H9 (cell line): ENCODE results near the gene WARS2. TPM values are rescaled to one million over a fixed set of nuclear protein-coding genes. Genes with fewer than 3 reads are reported as not detected.

Source experiments
- DNase-seq: peaks from one replicate; pipeline ENCODE4 v3.0.0-alpha.2; 2017
- H2AFZ ChIP-seq: one replicate; pipeline ENCODE4 v1.6.1; 2013; ENCODE audit warnings: mild to moderate bottlenecking, low read length, control low read depth, moderate library complexity
- H2AK5ac ChIP-seq: 2 replicates; pipeline ENCODE4 v1.6.1; 2013; ENCODE audit warnings: low read length, control low read depth, mixed read lengths; ENCODE audit not compliant: insufficient read length
- H2BK120ac ChIP-seq: one replicate; pipeline ENCODE4 v1.6.1; 2013; ENCODE audit warnings: low read depth, mild to moderate bottlenecking, low read length, control low read depth, inconsistent platforms; ENCODE audit not compliant: poor library complexity, severe bottlenecking
- H2BK12ac ChIP-seq: 2 replicates; pipeline ENCODE4 v1.6.1; 2013; ENCODE audit warnings: low read length, control low read depth, mixed read lengths, low read depth; ENCODE audit not compliant: insufficient read length
- H2BK15ac ChIP-seq: 2 replicates; pipeline ENCODE4 v1.6.1; 2013; ENCODE audit warnings: low read depth, low read length, control low read depth
- H2BK20ac ChIP-seq: one replicate; pipeline ENCODE4 v1.6.1; 2013; ENCODE audit warnings: low read depth, mild to moderate bottlenecking, low read length, control low read depth, inconsistent platforms; ENCODE audit not compliant: poor library complexity, severe bottlenecking
- H2BK5ac ChIP-seq: 2 replicates; pipeline ENCODE4 v1.6.1; 2013; ENCODE audit warnings: low read length, control low read depth, mixed read lengths; ENCODE audit not compliant: insufficient read length
- H3K14ac ChIP-seq: 2 replicates; pipeline ENCODE4 v1.6.1; 2013; ENCODE audit warnings: low read length, control low read depth; ENCODE audit not compliant: insufficient read depth
- H3K18ac ChIP-seq: 2 replicates; pipeline ENCODE4 v1.6.1; 2013; ENCODE audit warnings: low read depth, mild to moderate bottlenecking, mixed read lengths, low read length, control low read depth; ENCODE audit not compliant: insufficient read length
- H3K23ac ChIP-seq: 2 replicates; pipeline ENCODE4 v1.6.1; 2013; ENCODE audit warnings: low read length, control low read depth, mixed read lengths, low read depth; ENCODE audit not compliant: insufficient read length
- H3K23me2 ChIP-seq: 2 replicates; pipeline ENCODE4 v1.6.1; 2013; ENCODE audit warnings: low read depth, mild to moderate bottlenecking, mixed read lengths, low read length, control low read depth; ENCODE audit not compliant: insufficient read length, poor library complexity, severe bottlenecking
- H3K27ac ChIP-seq: 2 replicates; pipeline ENCODE4 v1.5.1; 2013; ENCODE audit warnings: low read length, control low read depth, mixed read lengths, low read depth; ENCODE audit not compliant: insufficient read length
- H3K27me3 ChIP-seq: 2 replicates; pipeline ENCODE4 v1.6.1; 2013; ENCODE audit warnings: low read length, control low read depth, inconsistent platforms; ENCODE audit not compliant: insufficient read depth
- H3K4ac ChIP-seq: 2 replicates; pipeline ENCODE4 v1.6.1; 2013; ENCODE audit warnings: low read depth, mild to moderate bottlenecking, control low read depth, inconsistent platforms, low read length, moderate library complexity
- H3K4me1 ChIP-seq: 2 replicates; pipeline ENCODE4 v1.6.1; 2013; ENCODE audit warnings: low read length, control low read depth, inconsistent platforms; ENCODE audit not compliant: insufficient read depth
- H3K4me2 ChIP-seq: 2 replicates; pipeline ENCODE4 v1.6.1; 2013; ENCODE audit warnings: low read length, control low read depth, mixed read lengths; ENCODE audit not compliant: insufficient read length, insufficient read depth
- H3K56ac ChIP-seq: 2 replicates; pipeline ENCODE4 v1.6.1; 2013; ENCODE audit warnings: low read depth, mild to moderate bottlenecking, mixed read lengths, low read length, control low read depth; ENCODE audit not compliant: insufficient read length
- H3K79me1 ChIP-seq: 2 replicates; pipeline ENCODE4 v1.6.1; 2013; ENCODE audit warnings: low read depth, mild to moderate bottlenecking, moderate library complexity, low read length, control low read depth, inconsistent platforms; ENCODE audit not compliant: insufficient read depth, poor library complexity, severe bottlenecking
- H3K79me2 ChIP-seq: 2 replicates; pipeline ENCODE4 v1.6.1; 2013; ENCODE audit warnings: low read length, control low read depth, inconsistent platforms; ENCODE audit not compliant: insufficient read depth
- H3K9ac ChIP-seq: 2 replicates; pipeline ENCODE4 v1.6.1; 2013; ENCODE audit warnings: low read length, control low read depth, mixed read lengths; ENCODE audit not compliant: insufficient read length; ENCODE audit errors: extremely low read depth
- H3K9me3 ChIP-seq: one replicate; pipeline ENCODE4 v1.6.1; 2013; ENCODE audit warnings: low read depth, low read length, inconsistent platforms; ENCODE audit not compliant: control insufficient read depth
- H3T11ph ChIP-seq: one replicate; pipeline ENCODE4 v1.6.1; 2013; ENCODE audit warnings: mild to moderate bottlenecking, low read length, control low read depth, inconsistent platforms
- H4K20me1 ChIP-seq: one replicate; pipeline ENCODE4 v1.6.1; 2013; ENCODE audit not compliant: control insufficient read depth, insufficient read length, insufficient read depth
- H4K5ac ChIP-seq: 2 replicates; pipeline ENCODE4 v1.6.1; 2013; ENCODE audit warnings: low read depth, mild to moderate bottlenecking, mixed read lengths, low read length, control low read depth; ENCODE audit not compliant: insufficient read length
- H4K8ac ChIP-seq: replicated peaks from 2 replicates; pipeline ENCODE4 v1.6.1; 2013; ENCODE audit warnings: low read length, control low read depth, mixed read lengths, low read depth; ENCODE audit not compliant: insufficient read length
- H4K91ac ChIP-seq: 2 replicates; pipeline ENCODE4 v1.6.1; 2013; ENCODE audit warnings: low read depth, mild to moderate bottlenecking, moderate library complexity, mixed read lengths, low read length, control low read depth; ENCODE audit not compliant: insufficient read length
- H3K27ac Mint-ChIP-seq, 3 experiments: 2 replicates in 2 of 3; 3 replicates in 1 of 3; pipeline ENCODE4 v1.8.0; 2020 to 2021; ENCODE audit warnings: mixed read lengths in 3 of 3, mild to moderate bottlenecking in 1 of 3, moderate library complexity in 1 of 3
- H3K27me3 Mint-ChIP-seq: 2 replicates; pipeline ENCODE4 v1.8.0; 2021; ENCODE audit warnings: low read depth, mild to moderate bottlenecking, moderate library complexity, mixed read lengths
- H3K36me3 Mint-ChIP-seq, 3 experiments: 2 replicates in 2 of 3; 3 replicates in 1 of 3; pipeline ENCODE4 v1.8.0; 2020 to 2021; ENCODE audit warnings: low read depth in 3 of 3, mixed read lengths in 3 of 3; ENCODE audit not compliant: insufficient read depth in 1 of 3
- H3K4me1 Mint-ChIP-seq, 2 experiments: 2 replicates each; pipeline ENCODE4 v1.8.0; 2020; ENCODE audit warnings: mixed read lengths in 2 of 2
- H3K4me3 Mint-ChIP-seq, 2 experiments: 2 replicates in 1 of 2; 3 replicates in 1 of 2; pipeline ENCODE4 v1.8.0; 2020 to 2021; ENCODE audit warnings: mild to moderate bottlenecking in 2 of 2, mixed read lengths in 2 of 2, moderate library complexity in 1 of 2
- H3K9me3 Mint-ChIP-seq, 2 experiments: 2 replicates in 1 of 2; 3 replicates in 1 of 2; pipeline ENCODE4 v1.8.0; 2020; ENCODE audit warnings: mild to moderate bottlenecking in 2 of 2, mixed read lengths in 2 of 2, moderate library complexity in 1 of 2
- total RNA-seq: library from RNA; stranded (reverse); gene quantifications from 2 replicates; pipeline ENCODE4 v1.2.1, GENCODE V29; 2021
- TF ChIP-seq, protein P1 (sequence below): fragments of 200-600 bp; sonication (generic); conservative IDR thresholded peaks from 3 replicates; pipeline ENCODE4 v1.8.0; 2021; ENCODE audit warnings: antibody characterized with exemption, mild to moderate bottlenecking

The WARS2 gene
- total RNA-seq, 1 experiment from 2014 or later: 9.7 TPM

- no peak overlapping the region for H3K4me3 Mint-ChIP-seq
- Histone ChIP-seq H3K9ac (no peak overlapping the region), H3K27ac (no peak overlapping the region), H3K4me2 (no peak overlapping the region), H3K4me1 (no peaks in the 10 kb centered on the region), H3T11ph (no peak overlapping the region), H2BK15ac (no peak overlapping the region), H2BK5ac (no peak overlapping the region), H3K27me3 (no peaks in the 10 kb centered on the region; the same call in 1 of the 2 replicates), H3K18ac (no peak overlapping the region), H2AK5ac (no peak overlapping the region), H2BK120ac (no peak overlapping the region), H3K23ac (no peak overlapping the region), H4K5ac (no peak overlapping the region), H3K56ac (no peak overlapping the region), H3K14ac (no peak overlapping the region), H3K9me3 (no peaks in the 10 kb centered on the region), H3K23me2 (no peaks in the 10 kb centered on the region), H2BK12ac (no peak overlapping the region), H3K79me1 (no peaks in the 10 kb centered on the region), H2BK20ac (no peak overlapping the region), H4K8ac (no peak overlapping the region), H3K4ac (no peak overlapping the region), H2AFZ (no peak overlapping the region), H4K20me1 (no peaks in the 10 kb centered on the region), H4K91ac (no peak overlapping the region), H3K79me2 (no peaks in the 10 kb centered on the region)
- TF ChIP-seq, protein P1, sequence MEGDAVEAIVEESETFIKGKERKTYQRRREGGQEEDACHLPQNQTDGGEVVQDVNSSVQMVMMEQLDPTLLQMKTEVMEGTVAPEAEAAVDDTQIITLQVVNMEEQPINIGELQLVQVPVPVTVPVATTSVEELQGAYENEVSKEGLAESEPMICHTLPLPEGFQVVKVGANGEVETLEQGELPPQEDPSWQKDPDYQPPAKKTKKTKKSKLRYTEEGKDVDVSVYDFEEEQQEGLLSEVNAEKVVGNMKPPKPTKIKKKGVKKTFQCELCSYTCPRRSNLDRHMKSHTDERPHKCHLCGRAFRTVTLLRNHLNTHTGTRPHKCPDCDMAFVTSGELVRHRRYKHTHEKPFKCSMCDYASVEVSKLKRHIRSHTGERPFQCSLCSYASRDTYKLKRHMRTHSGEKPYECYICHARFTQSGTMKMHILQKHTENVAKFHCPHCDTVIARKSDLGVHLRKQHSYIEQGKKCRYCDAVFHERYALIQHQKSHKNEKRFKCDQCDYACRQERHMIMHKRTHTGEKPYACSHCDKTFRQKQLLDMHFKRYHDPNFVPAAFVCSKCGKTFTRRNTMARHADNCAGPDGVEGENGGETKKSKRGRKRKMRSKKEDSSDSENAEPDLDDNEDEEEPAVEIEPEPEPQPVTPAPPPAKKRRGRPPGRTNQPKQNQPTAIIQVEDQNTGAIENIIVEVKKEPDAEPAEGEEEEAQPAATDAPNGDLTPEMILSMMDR: no peak
- DNase-seq: no peak
- H3K27ac Mint-ChIP-seq: no peak overlapping the region
- H3K4me1 Mint-ChIP-seq: no peaks in the 10 kb centered on the region
- no peaks in the 10 kb centered on the region for H3K36me3 Mint-ChIP-seq
- no peaks in the 10 kb centered on the region for H3K27me3 Mint-ChIP-seq
- 0 out of 5 replicates have a peak, but pooled peaks cover 0 to 3% of the 10 kb centered on the region in 2 experiments for H3K9me3 Mint-ChIP-seq
Observed at GRCh38 chr1:119034359-119034758, 106.1 kb downstream of the WARS2 start.
